OCI-LY1 (cell line): ENCODE measurements around the gene TRIP6.

Experiments used
- CTCF ChIP-seq: fragments of 200-600 bp; sonication (generic), shearing (Covaris generic); IDR thresholded peaks from 2 replicates; pipeline ENCODE4 v1.5.1; 2017; ENCODE audit warnings: mild to moderate bottlenecking, antibody characterized with exemption, low read length, moderate library complexity, mixed read lengths
- EZH2 ChIP-seq: fragments of 200-600 bp; sonication (generic), shearing (Covaris generic); IDR thresholded peaks from 2 replicates; pipeline ENCODE4 v1.8.0; 2017; ENCODE audit warnings: borderline replicate concordance, mixed run types, mild to moderate bottlenecking, antibody characterized with exemption, low read length, moderate library complexity, mixed read lengths

GRCh38 chr7:100827330-100828226 lies 39.6 kb upstream of the TRIP6 start, which contains the start of gene EPHB4:
- no peak for TF ChIP-seq CTCF
- no peak for TF ChIP-seq EZH2
